ENCODE results near the gene PSMD11. TPM values are rescaled to one million over a fixed set of nuclear protein-coding genes. Genes with fewer than 3 reads are reported as not detected.
A peak's percentile ranks its signal among the peaks of the same experiment; 100 is the strongest.

PSMD11 gene
- total and polyA plus RNA-seq, 2 of the 13 experiments (the other 11 are each of a cell fraction or from before 2014, with no cell fraction given): 69.8 to 152 TPM

DNA sequence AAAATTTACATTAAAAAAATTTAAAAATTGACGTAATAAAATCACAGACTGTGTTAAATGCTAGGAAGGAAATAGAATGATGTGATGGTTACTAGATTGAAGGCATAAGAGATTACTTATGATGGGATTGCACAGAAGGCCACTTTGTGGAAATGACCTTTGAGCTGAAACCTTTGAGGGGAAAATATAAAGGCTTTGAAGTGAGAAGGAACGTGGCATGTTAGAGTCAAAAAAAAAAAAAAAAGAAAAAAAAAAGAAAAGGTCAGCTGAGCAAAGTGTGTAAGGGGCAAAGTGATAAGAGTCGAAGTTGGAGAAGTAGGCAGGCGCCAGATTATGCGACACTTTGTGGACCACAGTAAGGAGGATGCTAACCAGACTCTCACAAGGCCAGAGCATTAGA is 3.6 kb upstream of the PSMD11 start (continued):
- TF ChIP-seq ATRX (CRISPR knock-in tag; IDR thresholded peaks at IDR 0.05; ENCODE audit: borderline replicate concordance) (no peak), TBX3 (IDR thresholded peaks at IDR 0.05; ENCODE audit: borderline replicate concordance) (peak; percentile 32; the same call in 1 of the 2 replicates), LCORL (IDR thresholded peaks at IDR 0.05) (peak; percentile 43; the same call in 1 of the 2 replicates), LCORL (CRISPR knock-in tag; IDR thresholded peaks at IDR 0.05) (no peak), RORA (CRISPR knock-in tag; IDR thresholded peaks at IDR 0.05) (no peak), ZBTB38 (CRISPR knock-in tag; IDR thresholded peaks at IDR 0.05) (no peak), SOX13 (IDR thresholded peaks at IDR 0.05) (no peak), SOX13 (CRISPR knock-in tag; conservative IDR thresholded peaks at IDR 0.05 in 1 of 2, IDR thresholded peaks at IDR 0.05 in 1 of 2) (peak in 1 of 2 experiments; percentile 25; a peak in 1 of 4 replicates), TCF7 (IDR thresholded peaks at IDR 0.05; ENCODE audit: low read depth) (peak; percentile 67; the same call in 1 of the 2 replicates), ZNF160 (CRISPR knock-in tag; IDR thresholded peaks at IDR 0.05) (no peak)
- TF ChIP-seq, protein P1, sequence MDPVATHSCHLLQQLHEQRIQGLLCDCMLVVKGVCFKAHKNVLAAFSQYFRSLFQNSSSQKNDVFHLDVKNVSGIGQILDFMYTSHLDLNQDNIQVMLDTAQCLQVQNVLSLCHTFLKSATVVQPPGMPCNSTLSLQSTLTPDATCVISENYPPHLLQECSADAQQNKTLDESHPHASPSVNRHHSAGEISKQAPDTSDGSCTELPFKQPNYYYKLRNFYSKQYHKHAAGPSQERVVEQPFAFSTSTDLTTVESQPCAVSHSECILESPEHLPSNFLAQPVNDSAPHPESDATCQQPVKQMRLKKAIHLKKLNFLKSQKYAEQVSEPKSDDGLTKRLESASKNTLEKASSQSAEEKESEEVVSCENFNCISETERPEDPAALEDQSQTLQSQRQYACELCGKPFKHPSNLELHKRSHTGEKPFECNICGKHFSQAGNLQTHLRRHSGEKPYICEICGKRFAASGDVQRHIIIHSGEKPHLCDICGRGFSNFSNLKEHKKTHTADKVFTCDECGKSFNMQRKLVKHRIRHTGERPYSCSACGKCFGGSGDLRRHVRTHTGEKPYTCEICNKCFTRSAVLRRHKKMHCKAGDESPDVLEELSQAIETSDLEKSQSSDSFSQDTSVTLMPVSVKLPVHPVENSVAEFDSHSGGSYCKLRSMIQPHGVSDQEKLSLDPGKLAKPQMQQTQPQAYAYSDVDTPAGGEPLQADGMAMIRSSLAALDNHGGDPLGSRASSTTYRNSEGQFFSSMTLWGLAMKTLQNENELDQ (CRISPR knock-in tag; IDR thresholded peaks at IDR 0.05; ENCODE audit: borderline replicate concordance): no peak
- TF ChIP-seq, protein P2, sequence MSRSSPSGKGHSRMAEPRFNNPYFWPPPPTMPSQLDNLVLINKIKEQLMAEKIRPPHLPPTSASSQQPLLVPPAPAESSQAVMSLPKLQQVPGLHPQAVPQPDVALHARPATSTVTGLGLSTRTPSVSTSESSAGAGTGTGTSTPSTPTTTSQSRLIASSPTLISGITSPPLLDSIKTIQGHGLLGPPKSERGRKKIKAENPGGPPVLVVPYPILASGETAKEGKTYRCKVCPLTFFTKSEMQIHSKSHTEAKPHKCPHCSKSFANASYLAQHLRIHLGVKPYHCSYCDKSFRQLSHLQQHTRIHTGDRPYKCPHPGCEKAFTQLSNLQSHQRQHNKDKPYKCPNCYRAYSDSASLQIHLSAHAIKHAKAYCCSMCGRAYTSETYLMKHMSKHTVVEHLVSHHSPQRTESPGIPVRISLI (CRISPR knock-in tag; IDR thresholded peaks at IDR 0.05; ENCODE audit: borderline replicate concordance): peak; percentile 92
- TF ChIP-seq, protein P3, sequence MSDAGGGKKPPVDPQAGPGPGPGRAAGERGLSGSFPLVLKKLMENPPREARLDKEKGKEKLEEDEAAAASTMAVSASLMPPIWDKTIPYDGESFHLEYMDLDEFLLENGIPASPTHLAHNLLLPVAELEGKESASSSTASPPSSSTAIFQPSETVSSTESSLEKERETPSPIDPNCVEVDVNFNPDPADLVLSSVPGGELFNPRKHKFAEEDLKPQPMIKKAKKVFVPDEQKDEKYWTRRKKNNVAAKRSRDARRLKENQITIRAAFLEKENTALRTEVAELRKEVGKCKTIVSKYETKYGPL (CRISPR knock-in tag; IDR thresholded peaks at IDR 0.05): no peak
- TF ChIP-seq, protein P4, sequence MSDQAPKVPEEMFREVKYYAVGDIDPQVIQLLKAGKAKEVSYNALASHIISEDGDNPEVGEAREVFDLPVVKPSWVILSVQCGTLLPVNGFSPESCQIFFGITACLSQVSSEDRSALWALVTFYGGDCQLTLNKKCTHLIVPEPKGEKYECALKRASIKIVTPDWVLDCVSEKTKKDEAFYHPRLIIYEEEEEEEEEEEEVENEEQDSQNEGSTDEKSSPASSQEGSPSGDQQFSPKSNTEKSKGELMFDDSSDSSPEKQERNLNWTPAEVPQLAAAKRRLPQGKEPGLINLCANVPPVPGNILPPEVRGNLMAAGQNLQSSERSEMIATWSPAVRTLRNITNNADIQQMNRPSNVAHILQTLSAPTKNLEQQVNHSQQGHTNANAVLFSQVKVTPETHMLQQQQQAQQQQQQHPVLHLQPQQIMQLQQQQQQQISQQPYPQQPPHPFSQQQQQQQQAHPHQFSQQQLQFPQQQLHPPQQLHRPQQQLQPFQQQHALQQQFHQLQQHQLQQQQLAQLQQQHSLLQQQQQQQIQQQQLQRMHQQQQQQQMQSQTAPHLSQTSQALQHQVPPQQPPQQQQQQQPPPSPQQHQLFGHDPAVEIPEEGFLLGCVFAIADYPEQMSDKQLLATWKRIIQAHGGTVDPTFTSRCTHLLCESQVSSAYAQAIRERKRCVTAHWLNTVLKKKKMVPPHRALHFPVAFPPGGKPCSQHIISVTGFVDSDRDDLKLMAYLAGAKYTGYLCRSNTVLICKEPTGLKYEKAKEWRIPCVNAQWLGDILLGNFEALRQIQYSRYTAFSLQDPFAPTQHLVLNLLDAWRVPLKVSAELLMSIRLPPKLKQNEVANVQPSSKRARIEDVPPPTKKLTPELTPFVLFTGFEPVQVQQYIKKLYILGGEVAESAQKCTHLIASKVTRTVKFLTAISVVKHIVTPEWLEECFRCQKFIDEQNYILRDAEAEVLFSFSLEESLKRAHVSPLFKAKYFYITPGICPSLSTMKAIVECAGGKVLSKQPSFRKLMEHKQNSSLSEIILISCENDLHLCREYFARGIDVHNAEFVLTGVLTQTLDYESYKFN (CRISPR knock-in tag; conservative IDR thresholded peaks at IDR 0.05): peak; percentile 50
